ENCODE data around the gene NPFFR1.
"Not testable (repeated sequence)": the region's sequence is repeated elsewhere in the genome, so short reads cannot be mapped to it uniquely, and the experiment has no call there.

Gene NPFFR1

DNA sequence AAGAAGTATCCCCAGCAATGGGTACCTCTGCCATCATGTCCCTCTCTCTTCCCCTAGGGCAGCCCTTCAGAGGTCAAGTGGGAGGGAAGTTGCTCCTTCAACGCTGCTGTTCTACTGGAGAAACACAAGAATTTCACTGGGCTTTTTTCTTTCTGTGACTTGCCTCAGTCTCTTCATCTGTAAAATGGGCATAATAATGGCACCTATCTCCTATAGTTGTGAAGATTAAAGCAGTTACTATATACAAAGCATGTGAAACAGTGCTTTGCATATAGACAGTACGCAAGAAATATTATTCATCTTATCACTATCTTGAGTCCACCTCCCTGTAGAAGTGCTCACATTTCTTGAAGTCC, 1.6 kb upstream of the NPFFR1 start:
- no peak for DNase-seq

DNA sequence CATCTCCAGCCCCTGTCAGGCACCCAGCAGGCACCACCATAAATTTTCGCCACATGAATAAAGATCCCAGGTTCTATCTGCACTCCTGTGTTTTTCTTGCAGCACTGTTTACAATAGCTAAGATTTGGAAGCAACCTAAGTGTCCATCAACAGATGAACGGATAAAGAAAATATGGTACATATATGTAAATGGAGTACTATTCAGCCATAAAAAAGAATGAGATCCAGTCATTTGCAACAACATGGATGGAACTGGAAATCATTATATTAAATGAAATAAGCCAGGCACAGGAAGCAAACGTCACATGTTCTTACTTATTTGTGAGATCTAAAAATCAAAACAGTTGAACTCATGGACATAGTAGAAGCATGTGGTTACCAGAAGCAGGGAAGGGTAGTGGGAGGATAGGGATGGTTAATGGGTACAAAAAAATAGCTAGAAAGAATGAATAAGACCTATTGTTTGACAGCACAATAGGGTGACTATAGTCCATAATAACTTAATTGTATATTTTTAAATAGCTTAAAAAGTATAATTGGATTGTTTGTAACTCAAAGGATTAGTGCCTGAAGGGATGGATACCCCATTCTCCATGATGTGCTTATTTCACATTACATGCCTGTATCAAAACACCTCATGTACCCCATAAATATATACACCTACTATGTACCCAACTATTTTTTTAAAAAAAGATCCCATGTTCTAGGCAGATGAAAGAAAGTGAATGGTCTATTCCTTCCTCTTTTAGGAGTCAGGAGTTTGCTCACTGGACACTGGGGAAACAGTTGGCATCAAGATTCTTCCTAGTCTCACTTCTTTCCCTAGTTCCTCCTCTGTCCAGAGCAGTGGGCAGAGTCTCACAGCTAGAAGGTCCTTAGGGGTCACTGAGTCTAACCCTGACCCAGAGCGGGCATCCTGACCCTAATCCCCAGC, 1.0 kb upstream of the NPFFR1 start:
- peak; percentile 29 to 50 for DNase-seq

DNA sequence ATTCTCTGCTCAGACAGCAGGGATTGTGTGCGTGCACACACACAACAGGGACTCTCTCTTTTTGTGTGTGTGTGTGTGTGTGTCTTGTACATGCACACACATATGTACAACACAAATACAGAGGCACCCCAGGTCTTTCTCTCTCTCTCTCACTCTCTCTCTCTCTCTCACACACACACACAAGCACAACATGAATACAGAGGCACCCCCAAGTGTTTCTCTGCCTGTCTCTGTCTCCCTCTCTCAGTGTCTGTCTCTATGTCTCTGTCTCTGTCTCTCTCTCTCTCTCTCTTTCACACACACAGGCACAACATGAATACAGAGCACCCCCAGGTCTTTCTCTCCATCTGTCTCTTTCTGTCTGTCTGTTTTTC, 746 bp downstream of the NPFFR1 start:
- DNase-seq, result no peak

DNA sequence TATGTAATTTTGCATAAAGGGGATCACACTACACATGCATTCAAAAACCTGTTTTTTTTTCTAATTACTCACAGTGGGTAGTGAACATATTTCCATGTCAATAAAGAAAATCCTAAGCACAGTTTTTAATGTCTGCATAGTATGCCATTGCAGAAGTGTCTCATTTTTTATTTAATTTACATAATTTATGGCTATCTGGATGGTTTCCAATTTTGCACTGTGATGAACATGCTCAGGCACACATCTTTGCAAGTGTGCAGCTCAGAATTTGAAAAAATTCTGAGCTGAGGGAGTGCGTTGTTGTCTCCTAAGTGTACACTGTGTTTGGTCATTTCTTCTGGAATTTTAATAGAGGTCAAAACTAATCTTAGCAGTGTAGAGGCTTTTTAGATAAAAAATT, 2.2 kb downstream of the NPFFR1 start:
- no peak for DNase-seq

DNA sequence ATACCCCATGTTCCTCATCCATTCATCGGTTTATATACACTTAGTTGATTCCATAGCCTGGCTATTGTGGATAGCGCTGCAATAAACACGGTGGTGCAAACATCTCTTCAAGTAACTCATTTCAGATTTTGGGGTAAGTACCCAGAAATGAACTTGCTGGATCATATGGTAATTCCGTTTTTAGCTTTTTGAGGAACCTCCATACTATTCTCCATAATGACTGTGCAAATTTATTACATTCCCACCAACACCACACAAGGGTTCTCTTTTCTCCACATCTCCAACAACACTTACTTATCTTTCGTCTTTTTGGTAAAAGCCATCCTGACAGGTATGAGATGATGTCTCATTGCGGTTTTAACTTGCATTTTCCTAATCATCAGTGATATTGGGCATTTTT, 3.7 kb downstream of the NPFFR1 start:
- DNase-seq, result peak; percentile 37 to 55

DNA sequence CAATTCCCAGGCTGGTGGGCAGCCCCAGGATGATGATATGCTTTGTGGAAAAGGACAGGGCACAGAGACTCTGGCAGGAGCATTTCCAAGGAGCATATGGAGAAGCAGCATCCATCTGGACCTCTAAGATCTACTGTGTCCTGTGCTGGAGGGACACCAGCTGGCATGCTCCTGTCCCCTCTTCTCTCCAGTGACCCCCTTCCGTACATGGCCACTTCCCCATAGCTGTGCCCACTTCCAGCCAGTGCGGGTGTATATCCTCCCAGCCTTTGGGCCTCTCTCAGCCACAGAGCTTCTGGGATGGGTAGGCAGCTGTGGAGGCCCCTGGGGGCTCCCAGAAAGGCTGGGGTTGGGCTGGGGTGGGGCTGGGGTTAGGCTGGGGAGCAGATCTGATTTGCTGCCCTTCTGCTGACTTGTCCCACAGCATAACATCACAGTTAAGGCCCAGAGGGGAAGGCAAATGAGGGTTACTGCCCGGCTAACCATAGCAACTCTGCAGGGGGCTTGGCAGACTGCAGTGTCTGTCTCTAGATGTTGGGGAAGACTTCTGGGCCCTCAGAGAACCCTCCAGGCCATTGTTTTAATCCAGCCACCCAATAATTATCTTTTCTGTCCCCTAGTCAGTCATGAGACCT, 6.3 kb downstream of the NPFFR1 start:
- no peak for DNase-seq

DNA sequence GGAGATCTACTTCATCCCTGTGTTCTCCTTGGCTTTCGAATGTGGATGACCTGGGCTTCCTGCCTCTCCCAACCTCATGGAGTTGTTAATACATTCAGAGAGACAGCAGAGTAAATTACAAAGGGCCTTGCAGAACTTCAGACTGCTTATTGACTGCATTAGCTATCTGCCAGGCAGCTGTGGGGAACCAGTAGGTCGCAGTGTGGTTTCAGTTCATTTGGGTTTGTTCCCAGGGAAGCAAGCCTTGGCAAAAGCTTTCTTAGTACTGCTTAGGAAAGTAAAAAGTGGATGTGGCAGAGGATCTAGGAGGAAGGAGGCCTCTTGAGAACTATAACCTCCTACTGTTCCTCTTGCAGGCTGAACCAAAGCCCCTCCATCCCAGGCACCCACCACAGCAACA, 9.2 kb downstream of the NPFFR1 start:
- DNase-seq, result peak; percentile 59 to 64

DNA sequence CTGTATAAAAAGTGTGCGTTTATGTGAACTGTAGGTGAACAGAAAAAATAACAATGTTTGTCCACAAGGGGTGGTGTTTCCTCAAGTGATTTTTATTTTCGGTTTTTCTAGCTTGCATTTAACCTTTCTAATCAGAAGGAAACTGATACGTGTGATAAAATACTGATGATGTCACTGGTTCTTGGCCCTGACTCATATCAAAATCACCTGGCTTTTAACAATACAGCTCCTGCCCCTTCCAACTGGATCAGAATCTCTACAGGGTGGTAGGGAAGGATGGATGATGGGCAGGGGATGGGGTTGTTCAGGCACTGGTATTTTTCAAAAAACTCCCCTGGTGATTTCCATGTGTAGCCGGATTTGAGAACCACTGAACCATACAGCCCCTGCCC, 10.9 kb downstream of the NPFFR1 start:
- DNase-seq, result no peak

DNA sequence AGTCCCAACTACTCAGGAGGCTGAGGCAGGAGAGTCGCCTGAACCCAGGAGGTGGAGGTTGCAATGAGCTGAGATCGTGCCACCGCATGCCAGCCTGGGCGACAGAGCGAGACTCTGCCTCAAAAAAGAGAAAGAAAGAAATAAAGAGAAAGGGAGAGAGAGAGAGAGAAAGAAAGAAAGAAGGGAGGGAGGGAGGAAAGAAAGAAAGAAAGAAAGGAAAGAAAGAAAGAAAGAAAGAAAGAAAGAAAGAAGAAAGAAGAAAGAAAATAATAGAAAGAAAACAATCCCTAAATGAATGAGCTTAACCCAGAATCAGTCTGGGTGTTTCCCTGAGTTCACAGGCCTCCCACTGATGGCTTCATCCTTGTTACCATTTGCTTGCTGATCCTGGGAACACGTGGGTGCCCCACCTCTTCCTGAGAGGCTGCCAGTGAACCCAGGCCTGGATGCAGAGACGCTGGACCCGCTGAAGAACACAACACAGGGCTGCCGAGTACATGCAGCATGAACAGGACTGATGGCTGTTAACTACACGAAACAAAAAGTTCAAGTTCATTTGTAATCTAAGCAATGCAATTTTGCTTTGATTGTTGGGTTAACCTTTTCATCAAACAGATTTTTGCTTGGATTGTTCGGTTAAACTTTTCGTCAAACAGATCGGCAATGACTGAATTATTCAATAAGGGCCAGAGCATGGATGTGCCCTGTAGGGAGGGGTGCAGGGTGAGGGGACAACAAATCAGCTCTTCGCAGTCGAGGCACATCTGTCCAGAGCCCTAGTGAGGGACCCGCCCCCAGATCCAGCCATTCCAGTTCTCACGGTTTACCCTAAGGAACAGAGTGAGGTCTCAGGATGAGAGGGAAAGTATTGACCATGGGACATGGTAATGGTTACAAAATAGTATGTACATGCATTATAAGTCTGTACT, 11.5 kb downstream of the NPFFR1 start:
- DNase-seq, result no peak

DNA sequence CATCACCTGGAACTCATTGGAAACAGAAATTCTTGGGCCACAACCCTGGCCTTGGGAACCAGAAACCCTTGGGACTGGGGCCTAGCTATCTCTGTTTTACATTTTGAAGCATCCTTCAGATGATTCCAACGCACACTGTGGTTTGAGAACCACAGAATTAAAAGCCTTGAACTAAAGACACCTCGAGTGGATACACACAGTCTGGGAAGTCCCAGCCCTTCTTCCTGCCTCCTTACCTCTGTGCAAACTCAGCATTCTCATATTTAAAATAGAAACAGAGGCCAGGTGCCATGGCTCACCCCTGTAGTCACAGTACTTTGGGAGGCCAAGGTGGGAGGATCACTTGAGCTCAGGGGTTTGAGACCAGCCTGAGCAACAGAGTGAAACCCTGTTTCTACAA, 12.9 kb downstream of the NPFFR1 start:
- DNase-seq, result no peak

DNA sequence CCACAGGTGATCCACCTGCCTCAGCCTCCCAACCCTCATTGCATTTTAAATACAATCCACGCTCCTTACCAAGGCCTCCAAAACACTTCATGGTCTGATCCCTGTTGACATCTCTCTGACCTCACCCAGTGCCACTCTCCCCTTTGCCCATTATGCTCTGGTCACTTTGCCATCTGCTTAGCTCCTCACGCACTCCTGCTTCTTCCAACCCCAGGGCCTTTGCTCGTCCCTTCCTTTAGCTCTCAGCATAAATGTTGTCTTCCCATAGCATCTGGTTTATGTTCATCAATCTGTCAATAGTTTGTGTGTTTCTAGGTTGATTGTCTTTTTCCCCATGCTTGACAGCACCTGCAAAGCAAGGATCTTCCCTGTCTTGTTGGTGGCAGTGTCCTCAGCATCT, 14.1 kb downstream of the NPFFR1 start:
- DNase-seq, result no peak

DNA sequence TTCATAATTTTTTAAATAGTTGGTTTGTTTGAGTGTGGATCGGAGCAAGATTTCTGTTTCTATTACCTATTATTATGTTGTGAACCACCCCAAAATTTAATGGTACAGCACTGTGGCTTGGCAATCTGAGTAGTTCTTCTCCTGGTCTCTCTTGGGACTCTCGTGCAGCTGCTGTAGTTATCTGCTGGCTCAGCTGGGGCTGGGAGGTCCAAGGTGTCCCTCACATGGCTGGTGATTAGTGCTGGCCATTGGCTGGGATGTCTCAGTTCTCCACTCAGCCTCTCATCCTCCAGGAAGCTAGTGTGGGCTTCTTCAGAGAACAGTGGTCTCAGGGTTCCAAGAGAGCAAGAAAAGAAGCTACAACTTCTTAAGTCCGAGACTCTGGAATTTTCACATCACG, 15.4 kb downstream of the NPFFR1 start:
- no peak for DNase-seq

DNA sequence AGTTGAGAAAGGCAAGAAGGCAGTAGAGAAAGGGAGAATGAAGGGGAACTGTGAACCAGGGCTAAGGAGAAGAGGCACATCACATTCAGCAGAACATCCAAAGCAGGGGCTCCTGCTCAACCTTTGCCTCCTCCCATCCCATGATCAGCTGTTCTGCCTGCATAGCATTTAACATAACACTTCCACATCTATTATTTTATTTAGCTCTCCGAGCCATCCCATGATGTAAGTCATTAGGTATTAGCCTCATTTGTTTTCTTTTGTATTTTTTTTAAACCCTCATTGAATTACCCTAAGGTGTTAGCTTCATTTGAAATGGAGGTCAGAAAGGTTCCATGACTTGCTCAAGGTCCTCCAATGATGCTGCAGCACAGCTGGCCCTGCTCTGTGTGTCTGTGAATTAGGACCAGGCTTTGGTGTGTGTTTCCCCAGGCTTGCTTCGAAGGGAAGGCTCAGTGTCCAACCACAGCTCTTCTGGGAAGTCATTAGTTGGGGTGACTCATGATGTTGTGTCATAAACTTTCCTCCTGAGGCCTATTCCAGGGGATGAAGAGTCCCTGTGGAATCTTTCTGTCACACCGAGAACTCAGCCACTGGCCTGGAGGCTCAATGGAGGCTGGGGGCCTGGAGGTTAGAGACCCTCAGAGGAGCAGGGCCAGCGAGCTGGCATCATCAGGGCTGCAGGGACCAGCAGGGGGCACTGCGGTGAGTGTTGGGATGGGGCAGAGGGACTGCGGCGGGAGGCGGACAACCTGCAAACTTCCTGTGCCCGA, 16.5 kb downstream of the NPFFR1 start:
- peak; percentile 45 to 65 for DNase-seq

DNA sequence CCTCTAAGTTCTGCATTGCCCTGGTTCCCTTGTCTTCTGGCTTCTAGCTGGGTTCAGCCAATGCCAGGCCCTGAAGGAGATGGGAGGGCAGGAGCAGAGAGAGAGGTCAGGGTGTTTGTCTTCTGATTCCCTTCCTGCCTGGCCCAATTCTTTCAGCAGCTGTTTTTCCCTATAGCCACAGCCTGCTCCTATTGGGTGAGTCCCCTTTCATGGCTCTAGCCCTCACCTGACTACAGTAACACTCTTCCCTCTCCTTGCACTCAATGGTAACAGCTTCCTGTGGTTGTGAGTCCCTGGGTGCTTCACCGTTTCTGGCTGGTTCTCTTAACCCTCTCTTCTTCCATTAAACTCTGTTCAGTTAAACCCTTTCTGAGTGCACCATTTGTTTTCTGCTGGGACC, 17.1 kb downstream of the NPFFR1 start:
- no peak for DNase-seq

DNA sequence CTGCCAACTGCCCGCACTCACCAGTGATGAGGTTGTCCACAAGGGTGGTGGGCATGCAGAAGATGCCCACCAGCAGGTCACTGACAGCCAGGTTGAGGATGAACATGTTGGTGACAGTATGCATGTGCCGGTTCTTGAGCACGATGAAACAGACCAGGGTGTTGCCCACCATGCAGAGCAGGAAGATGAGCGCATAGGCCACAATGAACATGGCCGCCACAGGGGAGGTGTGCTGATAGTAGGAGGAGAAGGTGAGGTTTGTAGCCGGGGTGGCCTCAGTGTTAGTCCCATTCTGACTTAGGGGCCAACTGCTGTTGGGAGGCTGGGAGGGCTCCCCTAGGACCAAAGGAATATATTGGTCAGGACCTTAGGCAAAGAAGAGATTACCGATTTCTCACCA, 17.7 kb downstream of the NPFFR1 start:
- no peak for DNase-seq

DNA sequence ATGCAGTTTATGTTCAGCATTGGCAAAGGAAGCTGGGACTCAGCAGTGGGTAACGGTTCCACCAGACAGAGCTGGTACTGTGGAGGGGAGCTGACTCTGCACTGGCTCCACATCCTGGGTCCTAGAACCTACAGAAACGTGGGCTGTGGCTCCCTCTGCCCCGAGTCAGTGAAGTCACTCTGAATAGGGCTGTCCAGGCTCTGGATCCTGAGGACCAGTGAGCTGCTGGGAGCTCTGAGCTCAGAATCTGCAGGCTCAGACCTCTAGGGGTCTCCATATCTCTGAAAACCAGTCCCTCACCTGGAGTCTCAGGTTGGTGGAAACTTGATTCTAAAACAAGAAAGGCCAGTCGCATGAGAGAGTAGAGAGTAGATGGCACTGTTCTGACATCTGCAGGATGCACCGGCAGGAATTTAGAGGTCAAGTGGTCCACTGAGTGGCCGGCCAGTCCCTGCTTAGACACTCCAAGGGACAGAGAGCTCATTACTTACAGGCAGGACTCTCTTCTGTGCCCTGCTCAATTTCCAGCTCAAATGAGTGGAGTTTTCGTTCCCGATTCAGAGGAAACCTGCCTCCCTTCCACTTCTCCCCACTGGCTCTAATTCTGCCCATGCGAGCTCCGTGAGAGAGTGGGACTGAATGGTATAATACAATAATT, 18.6 kb downstream of the NPFFR1 start:
- DNase-seq, result no peak

DNA sequence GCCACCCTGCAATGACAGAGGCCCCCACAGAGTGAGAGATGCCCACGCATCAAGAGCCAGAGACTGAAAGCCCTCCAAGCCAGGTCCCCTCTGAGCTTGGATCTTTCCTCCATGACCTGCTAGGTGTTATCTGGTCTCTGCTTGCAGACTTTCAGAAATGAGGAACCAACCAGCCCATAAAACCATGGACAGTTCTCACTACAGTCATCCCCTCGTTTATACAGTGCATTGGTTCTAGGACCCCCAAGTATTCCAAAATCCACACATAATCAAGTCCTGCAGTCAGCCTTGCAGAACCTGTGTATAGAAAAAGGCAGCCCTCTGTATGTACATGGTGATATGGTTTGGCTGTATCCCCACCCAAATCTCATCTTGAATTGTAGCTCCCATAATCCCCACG, 23.1 kb downstream of the NPFFR1 start:
- DNase-seq, result no peak

DNA sequence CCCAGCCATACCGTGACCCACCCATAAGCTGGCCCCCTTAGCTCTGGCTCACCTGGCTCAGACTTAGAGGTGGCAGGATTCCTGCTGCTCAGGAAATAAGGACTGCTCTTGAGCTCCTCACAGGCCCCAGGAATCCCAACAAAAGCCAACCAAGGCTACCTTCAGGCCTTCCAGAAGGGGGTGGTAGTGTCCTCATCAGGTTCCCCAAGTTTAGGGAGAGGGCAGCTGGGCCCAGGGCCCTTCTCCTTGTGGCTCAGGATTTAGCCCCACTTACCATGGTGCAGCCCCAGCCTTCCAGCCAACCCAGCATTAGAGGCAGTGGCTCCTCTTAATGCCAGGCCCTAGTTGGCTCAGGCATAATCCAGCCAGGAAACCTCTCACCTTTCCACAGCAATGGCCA, 23.5 kb downstream of the NPFFR1 start:
- no peak for DNase-seq

DNA sequence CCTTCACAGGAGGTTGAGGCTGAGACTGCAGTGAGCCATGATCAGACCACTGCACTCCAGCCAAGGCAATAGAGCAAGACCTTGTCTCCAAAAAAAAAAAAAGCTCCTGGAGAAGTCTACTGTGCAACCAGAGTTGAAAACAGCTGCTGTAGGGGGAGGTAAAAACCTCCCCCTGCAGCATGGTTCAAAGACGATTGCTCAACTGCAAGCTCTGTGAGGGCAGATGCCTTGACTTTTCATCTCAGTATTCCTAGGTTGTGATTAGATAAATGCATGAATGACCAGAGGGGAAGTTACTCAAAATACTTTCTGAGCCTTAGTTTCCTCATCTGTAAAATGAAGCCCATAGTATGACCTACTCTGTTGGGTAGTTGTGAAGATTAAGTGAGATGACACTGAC, 25.6 kb downstream of the NPFFR1 start:
- DNase-seq, result no peak

DNA sequence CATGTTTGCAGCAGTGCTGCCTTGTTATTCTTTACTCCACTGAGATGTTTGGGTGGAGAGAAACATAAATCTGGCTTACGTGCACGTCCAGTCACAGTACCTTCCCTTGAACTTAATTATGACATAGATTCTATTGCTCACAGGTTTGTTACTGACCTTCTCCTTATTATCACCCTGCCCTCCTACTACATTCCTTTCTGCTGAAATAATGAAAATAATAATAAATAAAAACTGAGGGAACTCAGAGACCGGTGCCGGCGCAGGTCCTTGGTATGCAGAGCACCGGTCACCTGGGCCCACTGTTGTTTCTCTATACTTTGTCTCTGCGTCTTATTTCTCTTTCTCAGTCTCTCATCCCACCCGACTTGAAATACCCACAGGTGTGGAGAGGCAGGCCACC, 26.0 kb downstream of the NPFFR1 start:
- not testable (repeated sequence) for DNase-seq

DNA sequence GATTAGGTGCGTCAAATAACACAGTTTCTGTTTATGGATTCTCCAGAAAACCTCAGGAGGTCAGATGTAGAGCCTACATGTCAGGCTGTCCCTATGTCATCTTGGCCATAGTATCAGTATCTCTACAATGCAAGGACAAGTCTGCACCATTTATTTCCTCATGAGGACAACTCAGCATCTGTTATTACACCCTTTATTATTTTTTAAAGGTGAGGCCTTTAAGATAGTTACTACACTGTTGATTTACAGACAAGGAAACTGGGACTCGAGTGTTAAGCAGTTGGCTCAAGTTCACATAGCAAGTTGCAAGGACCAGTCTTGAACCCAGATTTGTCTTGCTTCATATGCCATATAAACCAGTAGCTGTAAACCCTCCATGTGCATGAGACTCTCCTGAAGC, 27.3 kb downstream of the NPFFR1 start:
- no peak for DNase-seq

Measured in inflammatory macrophage (primary cell).